Left renal cortex interstitium (tissue), 4 donors: ENCODE results near the gene IMMT. TPM values are rescaled to one million over a fixed set of nuclear protein-coding genes. Genes with fewer than 3 reads are reported as not detected.
"Not testable (repeated sequence)": the region's sequence is repeated elsewhere in the genome, so short reads cannot be mapped to it uniquely, and the experiment has no call there.

Source experiments
- DNase-seq, 4 donors: peaks; one replicate each; pipeline ENCODE4 v3.0.0-alpha.2; 2013; ENCODE audit warnings: low read depth in 4 of 4, low spot score in 2 of 4, missing footprints in 1 of 4
- polyA plus RNA-seq, 4 donors: library from polyadenylated mRNA; unstranded; fragments of 120-200 nt; gene quantifications; one replicate each; pipeline ENCODE4 v1.2.1, GENCODE V29; 2013; ENCODE audit not compliant: insufficient read length in 4 of 4

Gene IMMT
- polyA plus RNA-seq, 4 donors: 105 to 119 (median 107) TPM

DNA sequence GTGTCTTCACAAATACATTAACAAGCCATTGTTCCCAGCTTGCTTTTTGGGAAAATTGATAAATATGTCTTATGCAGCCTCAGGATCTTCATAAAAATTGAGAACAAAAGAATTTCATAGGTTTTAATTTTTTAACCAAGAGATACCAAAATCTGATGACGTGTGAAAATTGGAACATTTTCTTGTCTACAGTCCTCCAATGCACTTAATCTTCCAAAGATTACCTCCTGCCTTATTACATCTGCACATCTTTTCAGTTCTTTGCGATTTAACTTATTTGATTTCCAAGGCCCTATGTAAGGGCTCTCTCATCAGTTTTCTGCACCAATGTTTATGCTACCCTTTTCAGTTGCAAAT is 7.1 kb upstream of the IMMT start:
- DNase-seq: no peak

DNA sequence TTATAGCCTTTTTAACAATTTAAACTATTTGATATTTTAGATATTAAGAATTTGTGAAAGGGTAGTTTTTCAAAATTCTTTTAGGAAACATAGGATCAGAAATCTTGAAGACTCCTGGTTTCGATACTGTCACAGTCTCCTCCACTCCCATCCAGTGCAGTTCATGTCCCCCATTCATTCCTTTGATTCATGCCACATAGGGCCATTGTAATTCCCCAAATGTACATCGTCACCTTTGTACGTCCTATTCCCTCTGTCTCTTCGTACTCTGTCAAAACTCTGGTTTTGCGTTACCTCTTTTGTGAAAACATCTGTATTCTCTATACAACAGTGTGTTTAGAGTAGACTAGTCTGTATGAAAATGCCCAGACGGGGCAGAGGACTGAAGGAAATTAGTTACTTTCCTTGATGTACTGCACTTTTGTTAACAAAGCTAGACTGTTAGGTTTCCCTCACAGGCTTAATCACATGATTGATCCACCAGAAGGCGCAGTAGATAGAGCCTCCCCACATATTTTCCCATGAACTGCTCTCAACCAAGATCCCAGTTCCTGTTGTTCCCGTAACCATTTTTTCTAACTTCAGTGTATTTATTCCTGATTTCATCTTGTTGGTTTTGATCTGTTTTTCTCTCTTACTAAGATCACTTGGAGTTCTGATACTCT is 6.5 kb upstream of the IMMT start:
- no peak for DNase-seq

DNA sequence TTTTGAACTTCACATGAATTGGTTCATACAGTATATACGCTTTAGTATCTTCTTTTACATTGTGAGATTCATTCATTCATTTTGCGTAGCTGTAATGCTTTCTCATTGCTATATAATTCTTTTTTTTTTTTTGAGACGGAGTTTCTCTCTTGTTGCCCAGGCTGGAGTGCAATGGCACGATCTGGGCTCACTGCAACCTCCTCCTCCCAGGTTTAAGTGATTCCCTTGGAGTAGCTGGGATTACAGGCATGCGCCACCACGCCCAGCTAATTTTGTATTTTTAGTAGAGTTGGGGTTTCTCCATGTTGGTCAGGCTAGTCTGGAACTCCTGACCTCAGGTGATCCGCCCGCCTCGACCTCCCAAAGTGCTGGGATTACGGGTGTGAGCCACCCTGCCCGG is 5.3 kb upstream of the IMMT start:
- not testable (repeated sequence) for DNase-seq

DNA sequence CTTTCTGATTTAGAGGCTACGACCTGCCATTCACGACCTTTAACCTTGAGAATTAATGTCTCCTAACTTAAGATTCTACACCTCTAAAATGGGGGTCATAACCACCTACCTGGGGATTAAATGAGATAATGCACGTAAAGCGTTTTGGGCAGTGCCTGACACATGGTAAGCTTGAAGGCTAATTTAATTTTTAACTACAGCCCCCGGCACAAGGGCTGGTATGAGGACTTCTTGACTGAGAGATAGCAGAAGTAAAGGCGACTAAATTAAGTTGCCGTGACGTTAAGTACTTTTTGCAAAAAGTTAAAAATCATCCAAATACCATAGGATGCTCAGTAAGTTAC is 4.5 kb upstream of the IMMT start:
- no peak for DNase-seq

DNA sequence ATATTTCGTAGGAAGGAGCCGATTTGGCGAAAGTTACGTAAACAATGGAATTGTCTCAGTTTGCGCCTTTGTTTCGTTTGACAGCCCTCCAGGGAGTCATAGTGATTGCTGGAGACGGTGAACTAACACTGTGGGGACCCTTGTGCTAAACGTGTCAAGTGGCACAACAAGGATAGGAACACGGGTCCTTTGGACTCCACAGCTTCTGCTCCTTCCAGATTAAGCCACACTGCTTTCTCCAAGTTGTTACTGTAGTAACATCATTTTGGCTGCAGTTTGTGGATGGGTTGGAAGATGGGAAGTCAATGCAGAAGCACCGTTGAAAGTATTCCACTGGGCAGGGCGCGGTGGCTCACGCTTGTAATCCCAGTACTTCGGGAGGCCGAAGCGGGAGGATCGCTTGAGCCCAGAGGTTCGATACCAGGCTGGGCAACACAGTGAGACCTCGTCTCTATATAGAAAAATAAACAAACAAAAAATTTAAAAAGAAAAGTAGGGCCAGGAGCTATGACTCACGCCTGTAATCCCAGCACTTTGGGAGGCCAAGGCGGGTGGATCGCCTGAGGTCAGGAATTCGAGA is 636 bp upstream of the IMMT start:
- DNase-seq: peak in 1 of 4 donors; percentile 37

DNA sequence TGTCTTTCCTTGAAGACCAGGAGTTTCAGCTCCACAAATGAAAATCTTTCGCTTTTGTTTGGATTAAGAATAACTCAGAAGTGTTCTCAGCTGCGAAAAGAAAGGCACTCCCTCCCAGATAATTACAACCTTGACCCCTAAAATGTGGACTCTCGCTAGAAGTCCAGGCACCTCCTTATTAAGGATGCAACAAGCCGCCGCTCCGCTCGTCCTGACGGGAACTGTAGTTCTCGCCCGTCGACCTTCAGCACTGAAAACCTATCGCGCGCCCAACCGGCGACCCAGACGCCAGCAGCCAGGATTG is 559 bp downstream of the IMMT start:
- peak in 2 of 4 donors; percentile 83 to 88 for DNase-seq

DNA sequence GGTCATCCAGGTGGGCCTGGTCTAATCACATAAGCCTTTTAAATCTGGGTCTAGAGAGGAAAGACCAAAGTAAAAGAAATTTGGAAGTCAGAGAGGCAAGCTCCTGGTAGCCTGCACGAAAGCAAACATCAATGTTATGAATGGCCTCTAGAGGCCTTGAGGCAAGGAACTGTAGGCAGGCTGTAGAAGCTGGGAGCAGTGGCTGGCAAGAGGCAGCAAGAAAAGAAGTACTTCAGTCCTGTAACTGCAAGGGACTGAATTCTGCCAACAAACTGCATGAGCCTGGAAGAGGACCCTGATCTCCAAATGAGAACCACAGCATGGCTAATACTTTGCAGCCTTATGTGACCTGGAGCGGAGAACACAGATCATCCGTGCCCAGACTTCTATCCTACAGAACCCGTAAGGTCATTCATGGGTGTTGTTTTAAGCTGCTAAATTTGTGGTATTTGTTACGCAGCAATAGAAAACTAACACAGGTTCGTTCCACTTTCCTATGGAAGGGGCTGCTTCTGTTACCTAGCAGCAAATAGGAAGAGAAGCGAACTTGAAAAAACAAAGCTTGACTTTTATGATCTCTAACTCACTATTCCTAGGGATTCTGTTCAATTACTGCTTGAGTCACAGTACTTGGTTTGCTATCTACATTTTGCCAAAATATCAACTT is 1.2 kb downstream of the IMMT start:
- no peak for DNase-seq

DNA sequence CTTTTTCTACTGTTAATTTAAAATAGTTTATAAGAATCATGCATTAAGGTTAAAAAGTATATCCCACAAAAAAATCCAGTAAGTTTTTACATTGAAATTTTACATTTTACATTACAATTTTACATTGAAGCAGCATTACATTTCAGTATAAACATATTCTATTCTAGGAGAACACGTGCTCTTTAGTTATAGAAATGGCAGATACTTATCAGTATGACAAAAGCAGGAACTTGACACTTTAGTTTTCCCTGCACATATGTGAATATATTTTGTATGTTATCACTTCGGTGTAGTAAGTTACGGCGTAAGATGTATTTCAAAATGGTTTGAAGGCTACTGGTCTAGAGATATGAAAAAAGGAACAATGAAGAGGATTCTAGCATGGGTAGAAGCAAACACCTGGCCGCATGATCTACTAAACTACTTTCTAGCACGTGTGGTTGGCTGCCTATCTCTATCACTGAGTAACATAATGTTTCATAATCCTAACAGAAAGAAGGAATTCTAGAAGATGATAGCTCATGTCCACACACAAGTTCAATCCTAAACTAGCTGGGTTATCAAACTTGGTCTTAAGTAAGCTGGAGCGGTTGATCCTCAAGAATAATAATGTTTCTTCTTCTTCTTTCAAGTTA is 5.4 kb downstream of the IMMT start:
- no peak for DNase-seq

DNA sequence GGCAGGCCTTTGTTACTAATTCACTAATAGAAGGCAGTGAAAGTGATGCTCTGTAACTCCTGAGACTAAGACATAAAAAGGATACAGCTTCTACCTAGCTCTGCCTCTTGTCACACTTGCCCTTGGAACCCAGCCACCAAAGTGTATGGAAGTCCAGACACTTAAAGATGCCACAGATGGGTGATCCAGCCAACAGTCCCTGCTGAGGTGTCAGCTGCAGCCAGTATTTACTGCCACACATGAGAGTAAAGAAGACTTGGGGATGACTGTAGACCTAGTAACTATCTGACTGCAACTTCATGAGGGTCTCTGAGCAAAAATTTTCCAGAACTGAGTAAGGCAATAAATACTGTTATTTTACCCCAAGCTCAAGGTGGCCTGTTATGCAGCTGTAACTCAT is 8.8 kb downstream of the IMMT start:
- no peak for DNase-seq

DNA sequence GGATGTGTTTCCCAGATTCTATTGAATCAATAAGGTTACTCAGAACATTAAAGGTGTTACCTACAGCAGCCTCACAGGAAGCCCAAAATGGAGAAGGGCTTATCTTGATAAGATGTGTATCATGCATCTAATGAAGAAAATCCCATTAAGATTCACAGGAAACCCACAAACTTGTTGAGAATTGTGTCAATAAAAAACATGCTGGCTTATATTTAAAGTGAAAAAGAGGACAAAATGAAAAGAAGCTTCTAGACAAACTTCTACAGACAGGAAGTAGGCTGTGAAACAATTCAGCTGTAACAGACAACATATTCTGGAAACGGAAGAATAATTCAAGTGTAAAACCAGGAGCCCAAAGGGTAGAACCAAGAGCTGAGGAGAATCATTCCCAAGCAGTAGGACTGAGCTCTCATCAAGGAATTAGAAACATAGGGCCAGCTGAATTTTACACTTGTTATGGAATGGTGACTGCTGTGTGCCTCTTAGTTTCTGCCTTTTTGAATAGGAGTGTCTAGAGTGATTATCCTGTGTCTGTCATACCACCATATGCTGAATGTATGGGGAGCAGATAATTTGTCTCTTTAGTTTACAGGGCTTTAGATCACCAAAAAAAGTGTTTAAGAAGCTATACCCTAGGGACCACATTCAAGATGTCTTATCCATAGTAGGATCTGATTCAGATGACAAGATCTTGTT is 9.6 kb downstream of the IMMT start:
- DNase-seq: no peak

DNA sequence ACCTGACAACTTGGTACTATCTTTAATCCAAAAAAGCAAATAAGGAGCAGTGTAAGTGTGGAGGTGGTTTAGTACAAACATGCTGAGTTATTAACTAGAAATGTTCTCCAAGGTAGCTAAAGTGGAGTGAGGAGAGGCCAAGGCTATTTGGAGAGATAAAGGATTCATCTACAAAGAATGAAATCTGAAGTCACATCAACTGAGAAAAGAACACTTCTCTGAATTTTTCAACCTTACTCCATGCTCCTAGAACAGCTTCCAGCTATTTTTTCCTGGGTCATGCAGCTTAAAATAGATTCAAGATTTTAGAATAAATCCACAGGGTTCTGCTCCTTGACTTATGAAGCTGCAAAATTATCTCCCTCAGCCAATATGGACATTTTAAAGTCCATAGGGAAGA is 18.7 kb downstream of the IMMT start:
- DNase-seq: no peak

DNA sequence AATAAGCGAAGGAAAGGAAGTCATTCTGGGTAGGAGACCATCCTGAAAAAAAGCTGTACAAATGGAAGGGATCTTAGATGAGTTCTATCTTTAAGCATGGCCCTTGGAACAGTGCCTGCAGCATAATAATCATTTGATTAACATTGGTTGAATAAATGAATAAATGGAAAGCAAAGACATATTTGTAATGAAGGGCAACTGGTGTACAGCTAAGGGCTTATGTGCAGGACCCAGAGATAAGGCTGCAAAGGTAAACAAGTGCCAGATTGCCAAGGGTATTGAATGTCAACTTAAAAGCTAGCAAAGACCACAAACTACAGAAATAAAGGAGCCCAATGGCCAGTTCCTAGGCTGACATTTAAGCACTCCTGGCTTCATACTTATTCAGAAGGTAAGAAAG is 19.4 kb downstream of the IMMT start:
- DNase-seq: no peak

DNA sequence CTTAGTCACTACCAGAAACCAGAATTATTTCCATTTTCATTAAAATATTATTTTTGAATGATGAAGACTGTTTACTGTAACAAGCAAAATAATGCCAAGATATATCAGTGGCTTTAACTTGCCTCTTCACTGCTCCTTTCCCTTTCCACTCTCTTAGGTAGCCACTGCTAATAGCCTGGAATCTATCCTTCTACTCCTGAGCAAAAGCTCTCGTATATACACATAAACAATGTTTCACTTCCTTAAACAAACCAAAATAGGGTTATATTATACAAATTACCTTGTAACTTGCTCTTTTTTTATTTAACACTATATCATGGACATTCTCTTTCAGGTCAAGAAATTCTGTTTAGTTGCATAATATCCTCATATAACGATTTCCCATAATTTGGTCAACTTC is 20.8 kb downstream of the IMMT start:
- no peak for DNase-seq

DNA sequence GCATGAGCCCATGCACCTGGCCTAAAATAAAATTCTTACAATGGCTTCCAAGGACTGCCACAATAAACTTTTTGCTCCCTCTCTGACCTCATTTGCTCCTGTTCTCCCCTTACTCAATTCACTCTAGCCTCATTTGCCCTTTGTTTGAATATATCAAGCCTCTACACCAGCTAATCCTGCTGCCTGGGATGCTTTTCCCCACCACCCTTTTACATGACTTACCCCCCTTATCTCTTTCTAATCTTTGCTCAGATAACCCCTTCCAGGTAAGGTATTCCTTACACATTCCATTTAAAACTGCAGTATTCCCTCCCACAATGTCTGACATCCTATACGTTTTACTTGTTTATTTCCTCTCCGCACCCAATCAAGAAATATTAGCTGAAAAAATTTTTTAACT is 22.7 kb downstream of the IMMT start:
- DNase-seq: no peak

DNA sequence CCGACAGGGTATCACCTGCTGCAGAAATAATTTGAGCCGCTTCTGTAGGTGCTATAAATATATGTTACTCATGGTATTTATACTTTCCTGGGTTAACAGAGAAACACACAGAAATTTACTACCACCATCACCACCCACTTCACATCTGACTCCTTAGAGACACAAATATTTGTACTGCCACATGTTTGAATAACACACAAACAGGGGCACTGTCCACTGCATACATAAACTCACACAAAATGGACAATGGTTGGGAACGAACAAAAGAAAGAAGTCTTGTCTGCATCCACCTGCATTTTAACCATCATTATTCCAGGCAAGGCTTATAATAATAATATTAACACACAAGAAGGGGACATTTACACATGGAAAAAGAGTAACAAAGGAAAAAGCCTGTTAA is 24.0 kb downstream of the IMMT start:
- DNase-seq: no peak

DNA sequence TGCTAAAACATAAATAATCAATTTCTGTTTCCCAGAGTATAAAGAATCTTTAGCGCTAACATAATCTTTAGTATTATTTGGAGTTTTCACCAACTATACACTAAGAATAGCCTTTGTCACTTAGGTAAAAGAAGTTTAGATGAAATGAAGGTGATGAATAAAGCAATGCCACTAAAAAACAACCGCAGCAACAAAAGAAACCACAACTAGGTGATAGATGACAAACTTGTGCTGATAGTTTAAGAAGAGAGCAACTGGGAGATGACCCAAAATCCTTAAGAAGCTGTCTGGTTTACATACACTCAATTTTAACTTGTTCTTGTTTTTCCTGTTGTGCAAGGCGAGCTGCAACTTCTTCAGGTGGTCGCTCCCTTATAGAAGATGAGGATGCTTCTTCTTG is 24.8 kb downstream of the IMMT start:
- no peak for DNase-seq

DNA sequence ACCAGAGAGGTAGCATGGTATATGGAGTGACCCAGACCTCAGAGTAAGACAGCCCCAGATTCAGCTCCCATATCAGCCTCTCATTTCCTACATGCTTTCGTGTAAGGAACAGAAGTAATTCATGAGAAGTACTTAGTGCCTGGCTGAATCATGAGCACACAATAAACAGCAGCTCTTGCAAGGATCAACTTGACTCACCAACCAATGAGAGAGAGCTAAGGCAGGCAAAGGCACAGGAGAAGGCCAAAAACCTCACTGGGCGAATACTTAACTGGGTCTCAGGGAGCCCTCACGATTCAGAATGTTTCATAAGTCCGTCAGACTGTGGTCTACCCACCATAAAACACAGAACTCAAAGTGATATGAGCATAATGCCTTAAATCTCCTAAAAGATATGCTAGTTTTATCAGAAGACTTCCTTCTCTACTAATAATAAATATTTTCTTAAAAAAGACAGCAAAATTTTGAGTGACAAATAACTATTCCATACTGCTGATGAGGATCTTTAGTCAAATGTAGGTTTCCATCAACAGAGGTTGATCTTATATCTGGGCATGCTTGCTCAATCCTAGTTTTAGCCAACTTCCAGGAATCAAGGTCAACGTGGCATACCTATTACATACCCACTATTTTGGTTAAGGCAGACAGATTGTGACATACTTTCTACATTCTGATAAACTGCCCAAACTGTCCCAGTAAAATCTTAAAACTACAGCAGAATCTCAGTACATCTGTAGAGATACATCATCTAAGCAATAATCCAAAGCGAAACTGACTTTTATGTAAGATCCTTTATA is 34.9 kb downstream of the IMMT start:
- DNase-seq: no peak

DNA sequence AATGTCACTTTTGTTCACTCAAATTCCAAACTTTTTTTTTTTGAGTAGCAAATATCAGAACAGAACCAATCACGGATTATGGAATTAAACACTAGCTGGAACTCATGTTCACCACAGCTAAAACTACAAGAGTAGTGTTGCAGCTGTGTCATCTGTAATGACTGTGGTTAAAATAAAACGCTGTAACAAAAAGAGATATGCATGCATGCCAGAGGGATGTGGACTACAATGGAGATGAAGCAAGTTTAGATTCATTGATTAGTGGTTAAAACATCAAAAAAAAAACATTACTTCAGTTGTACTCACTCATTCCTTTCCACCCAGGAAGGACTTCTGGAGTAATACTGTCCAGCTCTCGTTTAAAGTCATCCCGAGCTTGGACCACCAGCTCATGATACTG is 37.0 kb downstream of the IMMT start:
- DNase-seq: no peak

DNA sequence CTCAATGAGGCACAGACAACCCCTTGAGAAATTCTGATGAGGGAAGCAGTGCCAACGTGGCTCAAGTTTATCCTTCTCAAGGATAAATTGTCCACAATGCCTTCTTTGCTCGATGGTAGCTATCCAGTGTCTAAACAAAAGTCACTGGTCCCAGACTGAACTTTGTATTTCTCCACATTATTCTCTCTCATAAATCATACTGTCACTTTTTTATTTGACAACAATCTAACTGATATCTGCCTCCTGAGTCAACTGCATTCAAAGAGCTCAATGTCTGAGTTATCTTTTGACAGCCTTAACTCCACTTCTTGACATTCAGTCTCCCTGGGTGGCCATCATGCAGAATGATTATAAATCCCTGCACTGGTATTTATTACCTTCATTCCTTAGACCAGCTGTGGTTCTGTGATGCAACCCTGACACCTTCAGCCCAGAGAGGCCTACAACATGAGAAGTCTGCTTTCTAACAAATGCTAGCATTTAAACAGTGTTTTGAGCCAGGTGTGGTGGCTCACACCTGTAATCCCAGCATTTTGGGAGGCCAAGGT is 38.2 kb downstream of the IMMT start:
- DNase-seq: no peak

DNA sequence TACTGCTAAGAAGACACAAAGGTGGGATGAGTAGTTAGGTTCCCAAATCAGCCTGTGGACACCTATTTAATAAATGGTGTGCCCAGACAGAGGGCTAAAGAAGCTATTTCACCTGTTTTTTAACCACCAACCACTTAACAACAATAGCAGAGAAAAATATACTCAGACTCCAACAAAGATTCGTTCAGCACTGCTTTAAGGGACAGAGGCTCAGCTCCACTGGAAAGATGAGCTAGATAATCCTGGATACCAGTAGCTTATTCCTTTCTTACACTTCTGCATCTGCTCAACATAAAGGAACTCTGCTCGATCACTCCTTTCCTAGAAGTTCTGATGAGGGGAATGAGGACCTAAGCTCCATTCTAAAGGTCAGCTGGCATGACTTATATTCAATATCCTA is 44.8 kb downstream of the IMMT start:
- DNase-seq: no peak

DNA sequence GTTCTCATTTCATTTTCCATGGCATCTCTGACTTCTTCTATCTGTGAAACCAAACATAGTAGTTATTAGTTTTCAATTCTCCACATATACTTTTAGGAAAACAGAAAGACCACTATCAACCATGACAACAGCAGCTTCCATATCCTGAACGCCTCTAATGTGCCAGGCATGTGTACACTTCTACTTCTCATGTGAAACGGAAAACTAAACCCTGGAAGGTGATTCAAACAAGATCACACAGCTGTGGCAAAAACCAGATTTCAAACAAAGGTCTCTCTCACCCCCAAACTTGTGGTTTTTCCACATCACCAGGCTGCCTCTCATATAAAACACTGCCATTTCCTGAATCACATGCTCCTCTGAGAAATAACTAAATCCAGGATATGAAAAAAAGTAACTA is 47.5 kb downstream of the IMMT start:
- DNase-seq: no peak
